Peyer's patch (tissue), 4 donors: ENCODE data around the gene SPTB.

Experiments used
- POLR2A ChIP-seq, 2 donors: fragments of 450-650 bp; IDR thresholded peaks; one replicate each; pipeline ENCODE4 v1.5.1; 2017; ENCODE audit warnings: antibody characterized with exemption in 2 of 2, mild to moderate bottlenecking in 2 of 2, moderate library complexity in 2 of 2
- TF ChIP-seq, protein P1 (sequence below), 6 experiments: fragments of 450-650 bp in 4 of 6; fragments of 200-600 bp in 2 of 6; sonication (generic) in 1 of 6; IDR thresholded peaks; one replicate each; pipeline ENCODE4 v1.5.1; 2017 to 2019; ENCODE audit warnings: antibody characterized with exemption in 6 of 6, mild to moderate bottlenecking in 3 of 6, moderate library complexity in 1 of 6

DNA sequence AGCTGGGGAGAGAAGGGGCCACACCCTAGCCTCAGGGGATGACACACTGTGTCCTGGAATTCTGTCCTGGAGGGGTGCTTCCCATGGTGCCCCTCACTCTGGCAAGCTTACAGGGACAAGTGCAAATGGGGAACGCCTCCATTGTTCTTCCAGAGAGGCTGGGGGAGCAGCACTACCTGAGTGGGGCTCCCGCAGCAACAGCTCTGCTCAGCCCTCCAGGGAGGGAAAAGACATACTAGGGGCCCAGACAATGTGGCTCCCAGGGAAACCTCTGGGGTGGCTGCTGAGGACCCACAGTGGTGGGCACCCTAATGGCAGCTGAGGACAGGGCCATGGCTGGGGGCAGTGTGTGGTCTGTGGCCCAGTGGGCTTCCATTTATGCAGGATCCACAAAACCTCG lies 106.1 kb downstream of the SPTB start:
- TF ChIP-seq, protein P1, sequence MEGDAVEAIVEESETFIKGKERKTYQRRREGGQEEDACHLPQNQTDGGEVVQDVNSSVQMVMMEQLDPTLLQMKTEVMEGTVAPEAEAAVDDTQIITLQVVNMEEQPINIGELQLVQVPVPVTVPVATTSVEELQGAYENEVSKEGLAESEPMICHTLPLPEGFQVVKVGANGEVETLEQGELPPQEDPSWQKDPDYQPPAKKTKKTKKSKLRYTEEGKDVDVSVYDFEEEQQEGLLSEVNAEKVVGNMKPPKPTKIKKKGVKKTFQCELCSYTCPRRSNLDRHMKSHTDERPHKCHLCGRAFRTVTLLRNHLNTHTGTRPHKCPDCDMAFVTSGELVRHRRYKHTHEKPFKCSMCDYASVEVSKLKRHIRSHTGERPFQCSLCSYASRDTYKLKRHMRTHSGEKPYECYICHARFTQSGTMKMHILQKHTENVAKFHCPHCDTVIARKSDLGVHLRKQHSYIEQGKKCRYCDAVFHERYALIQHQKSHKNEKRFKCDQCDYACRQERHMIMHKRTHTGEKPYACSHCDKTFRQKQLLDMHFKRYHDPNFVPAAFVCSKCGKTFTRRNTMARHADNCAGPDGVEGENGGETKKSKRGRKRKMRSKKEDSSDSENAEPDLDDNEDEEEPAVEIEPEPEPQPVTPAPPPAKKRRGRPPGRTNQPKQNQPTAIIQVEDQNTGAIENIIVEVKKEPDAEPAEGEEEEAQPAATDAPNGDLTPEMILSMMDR (IDR thresholded peaks at IDR 0.05): no peak
- TF ChIP-seq POLR2A (IDR thresholded peaks at IDR 0.05): no peak
